ENCODE results near the gene MPEG1.

Gene MPEG1

DNA sequence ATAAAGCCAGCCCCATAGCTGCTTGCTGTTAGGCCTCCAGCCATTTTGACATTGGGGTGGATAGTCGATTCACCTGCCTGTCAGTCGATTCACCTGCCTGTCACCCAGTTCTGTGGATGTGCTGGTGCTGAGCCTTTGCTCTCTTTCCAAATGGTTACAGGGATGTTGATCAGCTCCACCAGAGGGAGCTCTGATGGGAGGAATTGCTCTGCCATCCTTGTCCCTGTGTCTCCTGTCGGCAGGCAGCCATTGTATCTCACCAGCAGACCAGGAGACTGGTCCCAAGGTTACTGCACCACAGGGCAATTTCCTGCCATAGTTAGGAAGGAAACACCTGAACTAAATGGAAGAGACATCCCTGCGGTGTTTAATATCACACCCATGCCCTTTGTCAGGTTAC is 6.1 kb downstream of the MPEG1 start:
- FAIRE-seq (peak; percentile 83), DNase-seq (ENCODE audit: insufficient read length, low spot score) (no peak)

DNA sequence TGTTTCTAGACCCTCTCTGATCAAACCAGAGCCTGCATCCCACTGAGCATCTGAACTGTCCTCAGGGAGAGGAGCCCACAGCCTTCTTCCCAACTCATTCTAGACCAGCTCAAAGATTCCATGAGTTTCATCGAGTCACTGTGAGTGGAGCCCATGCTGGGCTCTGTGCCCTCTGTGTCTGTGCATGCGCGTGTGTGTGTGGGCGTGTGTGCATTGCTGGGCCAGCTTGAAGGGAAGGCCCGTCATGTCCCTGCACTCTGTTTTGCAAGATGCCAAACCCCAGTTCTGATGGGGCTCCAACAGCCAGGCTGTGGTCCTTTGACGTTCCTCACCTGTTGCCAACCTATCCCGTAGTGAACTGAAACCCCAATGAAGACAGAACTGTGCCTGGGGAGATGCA is 7.1 kb downstream of the MPEG1 start:
- no peak for FAIRE-seq
- DNase-seq (ENCODE audit: insufficient read length, low spot score) = no peak
- TF ChIP-seq TAF1 (IDR thresholded peaks at IDR 0.05; ENCODE audit: low read depth, low read length) (no peak), POLR2AphosphoS5 (IDR thresholded peaks at IDR 0.05; ENCODE audit: low read depth, low read length) (0 out of 2 replicates have a peak, but pooled peaks have one; percentile 25), POLR2A (IDR thresholded peaks at IDR 0.05; ENCODE audit: low read depth, low read length) (no peak; the same call in 1 of the 2 replicates)

More for the DNA sequence above, 6.1 kb downstream of the MPEG1 start:
- TF ChIP-seq POLR2A (IDR thresholded peaks at IDR 0.05; ENCODE audit: low read depth, low read length) (peak; percentile 49; the same call in 1 of the 2 replicates), SPI1 (IDR thresholded peaks at IDR 0.05; ENCODE audit: low read depth, low read length) (no peak), TAF1 (IDR thresholded peaks at IDR 0.05; ENCODE audit: low read depth, low read length) (no peak), PAX5 (IDR thresholded peaks at IDR 0.05; ENCODE audit: insufficient read depth, low read length, severe bottlenecking) (no peak)

DNA sequence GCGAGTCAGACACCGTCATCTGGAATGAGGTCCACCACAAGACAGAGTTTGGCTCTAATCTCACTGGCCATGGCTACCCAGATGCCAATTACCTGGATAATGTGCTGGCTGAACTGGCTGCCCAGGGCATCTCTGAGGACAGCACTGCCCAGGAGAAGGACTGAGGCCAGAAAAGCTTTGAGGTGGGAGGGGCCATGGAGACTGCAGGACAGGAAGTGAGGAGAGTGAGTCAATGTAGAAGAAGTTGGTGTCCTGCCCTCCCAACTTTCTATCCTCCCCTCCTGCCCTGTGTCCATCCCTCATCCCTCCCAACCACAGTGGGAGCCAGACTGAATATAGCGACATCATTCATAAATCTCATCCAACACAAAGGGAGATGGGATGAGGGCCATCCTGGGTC is 8.0 kb downstream of the MPEG1 start:
- DNase-seq (ENCODE audit: insufficient read length, low spot score) (no peak), FAIRE-seq (no peak)
- TF ChIP-seq TAF1 (IDR thresholded peaks at IDR 0.05; ENCODE audit: low read depth, low read length) = no peak
- no peak for TF ChIP-seq POU2F2 (IDR thresholded peaks at IDR 0.05; ENCODE audit: low read depth, low read length)
- no peak for TF ChIP-seq PAX5 (IDR thresholded peaks at IDR 0.05; ENCODE audit: insufficient read depth, low read length, severe bottlenecking)
- TF ChIP-seq POLR2A (IDR thresholded peaks at IDR 0.05; ENCODE audit: low read depth, low read length) = no peak
- TF ChIP-seq POLR2AphosphoS5 (IDR thresholded peaks at IDR 0.05; ENCODE audit: low read depth, low read length) = no peak
- TF ChIP-seq SPI1 (IDR thresholded peaks at IDR 0.05; ENCODE audit: low read depth, low read length) = no peak

DNA sequence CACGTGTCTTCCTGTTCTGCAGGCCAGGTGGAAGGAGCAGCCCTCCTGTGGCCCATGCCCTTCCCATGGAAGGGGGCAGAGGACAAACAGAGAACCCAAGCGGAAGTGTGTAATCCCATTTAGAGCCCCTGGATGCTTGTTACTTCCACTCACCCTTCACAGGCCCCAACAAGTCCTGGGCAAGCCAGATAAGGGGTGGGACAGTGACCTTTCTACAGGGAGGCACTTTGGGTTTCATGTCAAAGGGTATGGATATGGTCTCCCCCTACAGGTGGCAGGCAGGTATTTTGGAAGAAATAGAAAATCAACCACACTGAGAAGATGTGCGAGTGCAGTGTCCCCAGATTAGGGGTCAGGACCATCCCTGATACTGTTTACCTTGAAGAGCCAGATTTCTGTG is 11.4 kb downstream of the MPEG1 start:
- DNase-seq (ENCODE audit: insufficient read length, low spot score) = no peak
- peak; percentile 71 for FAIRE-seq
- no peak for TF ChIP-seq POU2F2 (IDR thresholded peaks at IDR 0.05; ENCODE audit: low read depth, low read length)
- TF ChIP-seq SPI1 (IDR thresholded peaks at IDR 0.05; ENCODE audit: low read depth, low read length) = no peak
- peak; percentile 30; the same call in 1 of the 2 replicates for TF ChIP-seq POLR2AphosphoS5 (IDR thresholded peaks at IDR 0.05; ENCODE audit: low read depth, low read length)
- no peak for TF ChIP-seq PAX5 (IDR thresholded peaks at IDR 0.05; ENCODE audit: insufficient read depth, low read length, severe bottlenecking)
- no peak for TF ChIP-seq POLR2A (IDR thresholded peaks at IDR 0.05; ENCODE audit: low read depth, low read length)
- TF ChIP-seq TAF1 (IDR thresholded peaks at IDR 0.05; ENCODE audit: low read depth, low read length) = no peak

DNA sequence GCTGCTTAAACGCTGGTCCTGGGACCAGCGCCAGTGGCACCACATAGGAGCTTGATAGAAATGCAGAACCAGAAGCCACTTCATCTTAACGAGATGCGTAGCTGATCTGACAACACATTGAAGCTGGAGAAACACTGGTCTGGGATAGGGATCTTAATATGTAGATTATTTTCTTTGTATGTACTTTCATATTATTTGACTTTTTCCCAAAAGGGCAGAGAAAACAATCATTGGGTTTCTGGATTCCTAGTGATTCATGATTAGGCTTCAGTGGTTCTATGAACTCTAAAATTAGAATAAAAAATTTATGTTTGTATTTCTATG is 12.3 kb downstream of the MPEG1 start:
- FAIRE-seq (peak; percentile 90), DNase-seq (ENCODE audit: insufficient read length, low spot score) (no peak)
- TF ChIP-seq POLR2A (IDR thresholded peaks at IDR 0.05; ENCODE audit: low read depth, low read length) (peak; percentile 21; the same call in 1 of the 2 replicates), POU2F2 (IDR thresholded peaks at IDR 0.05; ENCODE audit: low read depth, low read length) (no peak)

DNA sequence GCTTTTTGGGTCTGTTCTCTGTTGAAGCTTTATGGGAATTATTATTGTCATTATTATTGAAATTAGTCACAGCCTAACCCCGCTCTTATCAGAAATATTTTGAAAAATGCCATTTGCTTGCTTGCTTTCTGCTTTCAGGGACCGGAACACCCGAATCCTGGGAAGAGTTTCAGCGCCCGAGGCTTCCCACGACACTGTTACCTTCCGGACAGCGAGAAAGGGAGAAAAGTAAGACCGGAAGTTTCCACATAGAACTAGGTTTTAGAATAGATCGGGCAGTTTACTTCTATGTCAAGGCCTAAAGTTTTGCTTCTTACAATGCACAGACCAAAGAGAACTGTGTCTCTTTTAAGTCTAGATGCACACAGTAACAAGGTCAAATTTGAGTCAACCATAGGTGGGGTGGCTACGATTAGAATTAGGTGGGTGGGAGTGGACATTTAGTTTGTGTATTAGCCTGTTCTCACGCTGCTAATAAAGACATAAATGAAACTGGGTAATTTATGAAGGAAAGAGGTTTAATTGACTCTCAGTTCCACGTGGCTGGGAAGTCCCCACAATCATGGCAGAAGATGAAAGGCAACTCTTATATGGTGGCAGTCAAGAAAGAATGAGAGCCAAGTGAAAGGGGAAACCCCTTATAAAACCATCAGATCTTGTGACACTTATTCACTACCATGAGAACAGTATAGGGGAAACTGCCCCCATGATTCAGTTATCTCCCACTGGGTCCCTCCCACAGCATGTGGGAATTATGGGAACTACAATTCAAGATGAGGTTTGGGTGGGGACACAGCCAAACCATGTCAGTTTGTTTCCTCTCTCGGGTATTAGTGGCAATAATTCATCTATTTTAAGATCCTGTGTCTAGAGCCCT is 12.9 kb downstream of the MPEG1 start:
- DNase-seq (ENCODE audit: insufficient read length, low spot score) (no peak), FAIRE-seq (no peak)
- TF ChIP-seq POLR2AphosphoS5 (IDR thresholded peaks at IDR 0.05; ENCODE audit: low read depth, low read length) (0 out of 2 replicates have a peak, but pooled peaks have one; percentile 30), TAF1 (IDR thresholded peaks at IDR 0.05; ENCODE audit: low read depth, low read length) (no peak), POLR2A (IDR thresholded peaks at IDR 0.05; ENCODE audit: low read depth, low read length) (no peak), SPI1 (IDR thresholded peaks at IDR 0.05; ENCODE audit: low read depth, low read length) (peak; percentile 35; the same call in 1 of the 2 replicates), POU2F2 (IDR thresholded peaks at IDR 0.05; ENCODE audit: low read depth, low read length) (no peak; the same call in 1 of the 2 replicates), PAX5 (IDR thresholded peaks at IDR 0.05; ENCODE audit: insufficient read depth, low read length, severe bottlenecking) (no peak)

DNA sequence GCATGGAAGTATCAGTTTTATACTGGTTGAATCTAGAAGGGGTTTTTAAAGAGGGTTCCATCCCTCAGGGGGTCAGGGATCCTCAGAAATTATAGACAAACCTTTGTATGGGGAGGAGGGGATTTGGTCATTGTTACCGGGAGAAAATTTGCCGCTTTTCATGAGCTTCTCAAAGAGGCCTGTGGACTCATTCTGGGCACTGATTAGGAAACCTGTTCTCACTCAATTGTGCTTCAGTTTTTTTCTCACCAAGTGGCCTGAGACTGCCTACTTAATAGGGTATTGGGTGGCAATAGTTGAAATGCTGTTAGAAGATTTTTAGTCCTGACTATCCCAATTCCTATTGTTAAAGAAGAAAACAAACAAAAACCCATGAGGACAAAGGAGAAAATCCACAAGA is 14.0 kb downstream of the MPEG1 start:
- no peak for TF ChIP-seq SPI1 (IDR thresholded peaks at IDR 0.05; ENCODE audit: low read depth, low read length)
- no peak for TF ChIP-seq TAF1 (IDR thresholded peaks at IDR 0.05; ENCODE audit: low read depth, low read length)
- TF ChIP-seq PAX5 (IDR thresholded peaks at IDR 0.05; ENCODE audit: insufficient read depth, low read length, severe bottlenecking) = no peak
- TF ChIP-seq POLR2AphosphoS5 (IDR thresholded peaks at IDR 0.05; ENCODE audit: low read depth, low read length) = no peak
- TF ChIP-seq POLR2A (IDR thresholded peaks at IDR 0.05; ENCODE audit: low read depth, low read length) = no peak
- no peak for TF ChIP-seq POU2F2 (IDR thresholded peaks at IDR 0.05; ENCODE audit: low read depth, low read length)
- DNase-seq (ENCODE audit: insufficient read length, low spot score) (no peak), FAIRE-seq (peak; percentile 9)

DNA sequence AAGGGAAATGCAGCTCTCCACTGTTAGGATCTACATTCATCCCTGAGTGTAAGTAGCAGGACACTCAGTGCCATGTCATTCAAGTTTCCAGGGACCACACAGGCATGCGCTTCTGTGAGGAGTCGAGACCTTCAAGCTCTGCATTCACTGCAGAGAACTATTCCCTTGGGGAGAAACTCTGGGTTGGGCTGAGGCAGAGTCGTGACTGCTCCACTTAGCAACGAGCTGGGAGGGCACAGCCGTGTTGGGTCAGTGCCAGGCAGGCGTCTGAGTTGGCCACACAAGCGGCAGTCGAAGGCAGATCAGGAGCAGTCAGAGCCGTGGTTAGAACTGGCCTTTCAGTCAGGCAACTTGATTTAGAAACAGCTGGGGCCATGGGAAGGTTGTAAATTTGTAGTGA is 14.7 kb downstream of the MPEG1 start:
- TF ChIP-seq PAX5 (IDR thresholded peaks at IDR 0.05; ENCODE audit: insufficient read depth, low read length, severe bottlenecking) = no peak
- TF ChIP-seq POLR2AphosphoS5 (IDR thresholded peaks at IDR 0.05; ENCODE audit: low read depth, low read length) = no peak
- no peak for TF ChIP-seq POLR2A (IDR thresholded peaks at IDR 0.05; ENCODE audit: low read depth, low read length)
- TF ChIP-seq TAF1 (IDR thresholded peaks at IDR 0.05; ENCODE audit: low read depth, low read length) = no peak
- no peak for TF ChIP-seq SPI1 (IDR thresholded peaks at IDR 0.05; ENCODE audit: low read depth, low read length)
- no peak for TF ChIP-seq POU2F2 (IDR thresholded peaks at IDR 0.05; ENCODE audit: low read depth, low read length)
- FAIRE-seq (peak; percentile 57), DNase-seq (ENCODE audit: insufficient read length, low spot score) (no peak)

DNA sequence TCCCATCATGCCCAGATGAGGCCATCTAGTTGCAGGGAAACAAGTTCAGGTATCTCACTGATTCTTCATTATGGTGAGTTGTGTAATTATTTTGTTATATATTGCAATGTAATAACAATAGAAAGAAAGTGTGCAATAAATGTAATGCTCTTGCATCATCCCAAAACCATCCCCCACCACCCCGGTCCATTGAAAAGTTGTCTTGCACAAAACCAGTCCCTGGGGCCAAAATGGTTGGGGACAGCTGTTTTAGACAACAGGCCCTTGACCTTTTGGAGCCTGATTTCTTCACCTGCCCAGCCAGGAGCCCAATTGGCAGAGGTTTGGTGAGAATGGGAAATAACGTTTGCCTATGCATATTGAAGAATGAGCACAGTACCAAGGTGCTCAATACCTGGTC is 15.9 kb downstream of the MPEG1 start:
- TF ChIP-seq PAX5 (IDR thresholded peaks at IDR 0.05; ENCODE audit: insufficient read depth, low read length, severe bottlenecking) = no peak
- no peak for TF ChIP-seq POLR2A (IDR thresholded peaks at IDR 0.05; ENCODE audit: low read depth, low read length)
- no peak for TF ChIP-seq SPI1 (IDR thresholded peaks at IDR 0.05; ENCODE audit: low read depth, low read length)
- DNase-seq (ENCODE audit: insufficient read length, low spot score) (no peak), FAIRE-seq (no peak)

DNA sequence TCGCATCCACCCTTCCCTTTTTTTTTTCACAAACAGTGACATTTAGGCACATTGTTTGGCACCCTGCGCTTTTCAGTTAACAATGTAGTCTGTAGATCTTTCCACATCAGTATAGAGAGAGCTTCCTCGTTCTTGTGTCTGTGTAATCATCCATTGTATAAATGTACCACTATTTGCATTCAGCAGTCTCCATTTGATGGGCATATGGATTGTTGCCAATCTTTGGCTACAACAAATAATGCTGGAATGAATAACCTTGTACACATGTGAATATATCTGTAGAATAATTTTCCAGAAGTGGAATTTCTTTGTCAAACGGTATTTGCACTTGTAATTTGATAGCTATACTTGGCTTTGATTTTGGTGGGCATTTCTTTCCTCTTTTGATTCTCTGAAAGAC is 17.1 kb downstream of the MPEG1 start:
- FAIRE-seq (no peak), DNase-seq (ENCODE audit: insufficient read length, low spot score) (no peak)
- TF ChIP-seq TAF1 (IDR thresholded peaks at IDR 0.05; ENCODE audit: low read depth, low read length) (no peak), POU2F2 (IDR thresholded peaks at IDR 0.05; ENCODE audit: low read depth, low read length) (no peak), POLR2AphosphoS5 (IDR thresholded peaks at IDR 0.05; ENCODE audit: low read depth, low read length) (no peak), SPI1 (IDR thresholded peaks at IDR 0.05; ENCODE audit: low read depth, low read length) (no peak), PAX5 (IDR thresholded peaks at IDR 0.05; ENCODE audit: insufficient read depth, low read length, severe bottlenecking) (no peak), POLR2A (IDR thresholded peaks at IDR 0.05; ENCODE audit: low read depth, low read length) (no peak)

Data from GM12891 (cell line).